Neural progenitor cell (in vitro differentiated cells): ENCODE data around the gene PRKAA2. TPM values are rescaled to one million over a fixed set of nuclear protein-coding genes. Genes with fewer than 3 reads are reported as not detected.

ENCODE experiments used
- DNase-seq: peaks from one replicate; pipeline ENCODE4 v3.0.0-alpha.2; 2016; ENCODE audit warnings: low spot score
- H2AFZ ChIP-seq: fragments of 200-600 bp; sonication (generic); replicated peaks from 2 replicates; pipeline ENCODE4 v1.6.1; 2016; ENCODE audit warnings: antibody characterized with exemption
- H3F3A ChIP-seq: fragments of 200-600 bp; sonication (generic); 2 replicates; pipeline ENCODE4 v1.6.1; 2016; ENCODE audit warnings: antibody characterized with exemption, low read depth
- H3K27ac ChIP-seq: fragments of 200-600 bp; sonication (generic); 2 replicates; pipeline ENCODE4 v1.5.1; 2016; ENCODE audit warnings: mild to moderate bottlenecking
- H3K27me3 ChIP-seq: fragments of 200-600 bp; sonication (generic); 2 replicates; pipeline ENCODE4 v1.6.1; 2016; ENCODE audit warnings: mild to moderate bottlenecking, moderate library complexity
- H3K36me3 ChIP-seq: fragments of 200-600 bp; sonication (generic); 2 replicates; pipeline ENCODE4 v1.5.1; 2016
- H3K4me1 ChIP-seq: fragments of 200-600 bp; sonication (generic); 2 replicates; pipeline ENCODE4 v1.6.1; 2016; ENCODE audit warnings: mixed run types
- H3K4me2 ChIP-seq: fragments of 200-600 bp; sonication (generic); 2 replicates; pipeline ENCODE4 v1.6.1; 2016
- H3K4me3 ChIP-seq: fragments of 200-600 bp; sonication (generic); 2 replicates; pipeline ENCODE4 v1.5.1; 2016
- H3K79me2 ChIP-seq: fragments of 200-600 bp; sonication (generic); 2 replicates; pipeline ENCODE4 v1.6.1; 2016; ENCODE audit warnings: low read depth
- H3K9ac ChIP-seq: fragments of 200-600 bp; sonication (generic); 2 replicates; pipeline ENCODE4 v1.6.1; 2016
- H3K9me3 ChIP-seq: fragments of 200-600 bp; sonication (generic); 2 replicates; pipeline ENCODE4 v1.5.1; 2016; ENCODE audit warnings: low read depth
- H4K20me1 ChIP-seq: fragments of 200-600 bp; sonication (generic); 2 replicates; pipeline ENCODE4 v1.6.1; 2016; ENCODE audit warnings: low read depth
- H3K27ac Mint-ChIP-seq: 3 replicates; pipeline ENCODE4 v1.8.0; 2021; ENCODE audit warnings: mixed read lengths
- H3K27me3 Mint-ChIP-seq: 2 replicates; pipeline ENCODE4 v1.8.0; 2022; ENCODE audit warnings: low read depth, mild to moderate bottlenecking, inconsistent platforms, moderate library complexity, mixed read lengths; ENCODE audit not compliant: insufficient read depth
- H3K36me3 Mint-ChIP-seq: 3 replicates; pipeline ENCODE4 v1.8.0; 2021; ENCODE audit warnings: mixed read lengths
- H3K4me1 Mint-ChIP-seq: 3 replicates; pipeline ENCODE4 v1.8.0; 2021; ENCODE audit warnings: mixed read lengths
- H3K4me3 Mint-ChIP-seq: 3 replicates; pipeline ENCODE4 v1.8.0; 2021; ENCODE audit warnings: mild to moderate bottlenecking, moderate library complexity, mixed read lengths
- H3K9me3 Mint-ChIP-seq: 3 replicates; pipeline ENCODE4 v1.8.0; 2020; ENCODE audit warnings: mixed read lengths
- CTCF ChIP-seq: fragments of 200-600 bp; sonication (generic); IDR thresholded peaks from 2 replicates; pipeline ENCODE4 v1.5.1; 2017; ENCODE audit warnings: antibody characterized with exemption, mild to moderate bottlenecking
- EZH2 ChIP-seq: fragments of 200-600 bp; sonication (generic); IDR thresholded peaks from 2 replicates; pipeline ENCODE4 v1.6.1; 2017; ENCODE audit warnings: antibody characterized with exemption, mild to moderate bottlenecking, moderate library complexity
- EZH2phosphoT487 ChIP-seq: fragments of 200-600 bp; sonication (generic); IDR thresholded peaks from 2 replicates; pipeline ENCODE4 v1.6.1; 2017; ENCODE audit warnings: antibody characterized with exemption
- total RNA-seq: library from RNA; depleted of rRNA; stranded (reverse); fragments of >200 nt; gene quantifications from 2 replicates; pipeline ENCODE4 v1.2.3, GENCODE V29; 2015; ENCODE audit warnings: low replicate concordance

The PRKAA2 gene
- total RNA-seq, 1 donor from 2014 or later = 25.8 TPM

- Histone ChIP-seq H3K4me1 (no peaks in the 10 kb centered on the region), H3K27ac (no peak overlapping the region), H3K4me3 (no peak overlapping the region), H3K9ac (no peak overlapping the region), H3F3A (no peaks in the 10 kb centered on the region), H4K20me1 (no peaks in the 10 kb centered on the region), H3K79me2 (no peaks in the 10 kb centered on the region), H3K27me3 (no peaks in the 10 kb centered on the region), H3K36me3 (no peaks in the 10 kb centered on the region), H2AFZ (no peak overlapping the region), H3K4me2 (no peak overlapping the region), H3K9me3 (no peaks in the 10 kb centered on the region)
- no peaks in the 10 kb centered on the region for H3K36me3 Mint-ChIP-seq
- H3K27ac Mint-ChIP-seq = no peak overlapping the region
- H3K27me3 Mint-ChIP-seq = no peaks in the 10 kb centered on the region
- no peak for DNase-seq
- TF ChIP-seq EZH2phosphoT487 = no peak
- TF ChIP-seq CTCF = no peak
- no peak for TF ChIP-seq EZH2
- no peaks in the 10 kb centered on the region for H3K9me3 Mint-ChIP-seq
- H3K4me3 Mint-ChIP-seq = no peak overlapping the region
- H3K4me1 Mint-ChIP-seq = no peaks in the 10 kb centered on the region
These were observed 10.1 kb upstream of the PRKAA2 start for GRCh38 chr1:56634981-56635380.

GRCh38 chr1:56638248-56638647 lies 6.9 kb upstream of the PRKAA2 start:
- DNase-seq = no peak
- H3K27me3 Mint-ChIP-seq = no peaks in the 10 kb centered on the region
- no peak overlapping the region for H3K4me2 ChIP-seq
- no peaks in the 10 kb centered on the region for H3K79me2 ChIP-seq
- no peak overlapping the region for H2AFZ ChIP-seq
- H3K36me3 Mint-ChIP-seq = no peaks in the 10 kb centered on the region
- no peak overlapping the region for H3K4me3 Mint-ChIP-seq
- H3K9me3 ChIP-seq = no peaks in the 10 kb centered on the region
- H3K36me3 ChIP-seq = no peaks in the 10 kb centered on the region
- H3K27ac Mint-ChIP-seq = no peak overlapping the region
- H3K27me3 ChIP-seq = peaks cover 10% of the 10 kb centered on the region
- H4K20me1 ChIP-seq = no peaks in the 10 kb centered on the region
- no peaks in the 10 kb centered on the region for H3K9me3 Mint-ChIP-seq
- no peak overlapping the region for H3K4me3 ChIP-seq
- no peaks in the 10 kb centered on the region for H3K4me1 Mint-ChIP-seq
- no peak for TF ChIP-seq EZH2
- no peak for TF ChIP-seq CTCF
- TF ChIP-seq EZH2phosphoT487 = no peak
- H3F3A ChIP-seq = no peaks in the 10 kb centered on the region
- no peaks in the 10 kb centered on the region for H3K4me1 ChIP-seq
- H3K9ac ChIP-seq = no peak overlapping the region
- H3K27ac ChIP-seq = no peak overlapping the region

- no peaks in the 10 kb centered on the region for H3K36me3 Mint-ChIP-seq
- no peaks in the 10 kb centered on the region for H3K9me3 Mint-ChIP-seq
- H3K27me3 ChIP-seq = peaks cover 19% of the 10 kb centered on the region
- no peaks in the 10 kb centered on the region for H3K79me2 ChIP-seq
- H3K4me3 Mint-ChIP-seq = no peak overlapping the region
- DNase-seq = no peak
- H3K27me3 Mint-ChIP-seq = no peaks in the 10 kb centered on the region
- no peak overlapping the region for H3K9ac ChIP-seq
- H3F3A ChIP-seq = peaks cover under 1% of the 10 kb centered on the region
- TF ChIP-seq EZH2phosphoT487 = no peak
- no peak for TF ChIP-seq EZH2
- TF ChIP-seq CTCF = no peak
- H3K4me2 ChIP-seq = no peak overlapping the region
- H3K9me3 ChIP-seq = no peaks in the 10 kb centered on the region
- H3K4me3 ChIP-seq = no peak overlapping the region
- peaks cover 4% of the 10 kb centered on the region for H3K4me1 ChIP-seq
- no peaks in the 10 kb centered on the region for H3K36me3 ChIP-seq
- no peak overlapping the region for H2AFZ ChIP-seq
- no peaks in the 10 kb centered on the region for H4K20me1 ChIP-seq
- H3K27ac Mint-ChIP-seq = no peak overlapping the region
- peaks cover 3% of the 10 kb centered on the region for H3K4me1 Mint-ChIP-seq
- no peak overlapping the region for H3K27ac ChIP-seq
These were observed 5.9 kb upstream of the PRKAA2 start for GRCh38 chr1:56639211-56639610.
